ENCODE measurements around the gene IFNA6. TPM values are rescaled to one million over a fixed set of nuclear protein-coding genes. Genes with fewer than 3 reads are reported as not detected.

The IFNA6 gene
- total and polyA plus RNA-seq, 4 experiments from 2014 or later, result not detected

DNA sequence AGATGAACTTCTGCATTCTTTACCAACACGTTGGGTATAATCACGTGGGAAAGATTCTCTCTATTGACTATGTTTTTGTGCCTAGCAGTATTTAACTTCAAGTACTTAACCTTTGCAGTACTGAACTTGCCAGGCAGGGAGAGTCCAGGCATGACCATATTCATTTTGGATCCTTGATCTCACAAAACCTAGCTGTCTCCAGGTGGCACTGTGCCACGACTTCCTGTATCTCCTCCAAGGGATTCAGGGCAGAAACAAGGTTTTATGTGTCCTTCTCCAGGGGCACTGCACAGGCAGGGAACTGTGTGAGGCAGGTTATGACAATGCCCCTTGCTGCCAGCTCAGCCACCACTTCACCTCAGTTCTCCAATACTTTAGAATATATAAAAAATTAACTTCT, 33.8 kb downstream of the IFNA6 start:
- DNase-seq, result no peak
- Histone ChIP-seq H3K27me3 (ENCODE audit: insufficient read depth, low read length) (no peaks in the 10 kb centered on the region), H3K4me1 (ENCODE audit: insufficient read depth, low read length) (no peaks in the 10 kb centered on the region), H3K4me3 (ENCODE audit: low read length in 2 of 2) (no peak overlapping the region), H3K27ac (ENCODE audit: low read depth, low read length) (no peak overlapping the region), H3K9me3 (ENCODE audit: control insufficient read depth in 1 of 2, low read length in 2 of 2) (no peaks in the 10 kb centered on the region), H3K36me3 (ENCODE audit: insufficient read depth, low read length) (no peaks in the 10 kb centered on the region)
- Mint-ChIP-seq H3K4me3 (no peak overlapping the region), H3K27me3 (no peaks in the 10 kb centered on the region), H3K9me3 (no peaks in the 10 kb centered on the region), H3K4me1 (peaks cover 0 to 5% (median 3%) of the 10 kb centered on the region in 4 donors), H3K27ac (no peak overlapping the region), H3K36me3 (peaks cover 0 to 12% of the 10 kb centered on the region in 2 donors)
- ChIA-PET POLR2A (ENCODE audit: partially characterized antibody) (no interaction called here), CTCF (ENCODE audit: partially characterized antibody) (interaction anchor here (0.6 to 12.4 kb wide), 3 partner anchors 9 to 474 kb away, joined by 3 to 227 read pairs (median 3); no protein-coding TSS in a partner anchor)
- intact Hi-C loops (cut with micrococcal nuclease), result no loop called here

DNA sequence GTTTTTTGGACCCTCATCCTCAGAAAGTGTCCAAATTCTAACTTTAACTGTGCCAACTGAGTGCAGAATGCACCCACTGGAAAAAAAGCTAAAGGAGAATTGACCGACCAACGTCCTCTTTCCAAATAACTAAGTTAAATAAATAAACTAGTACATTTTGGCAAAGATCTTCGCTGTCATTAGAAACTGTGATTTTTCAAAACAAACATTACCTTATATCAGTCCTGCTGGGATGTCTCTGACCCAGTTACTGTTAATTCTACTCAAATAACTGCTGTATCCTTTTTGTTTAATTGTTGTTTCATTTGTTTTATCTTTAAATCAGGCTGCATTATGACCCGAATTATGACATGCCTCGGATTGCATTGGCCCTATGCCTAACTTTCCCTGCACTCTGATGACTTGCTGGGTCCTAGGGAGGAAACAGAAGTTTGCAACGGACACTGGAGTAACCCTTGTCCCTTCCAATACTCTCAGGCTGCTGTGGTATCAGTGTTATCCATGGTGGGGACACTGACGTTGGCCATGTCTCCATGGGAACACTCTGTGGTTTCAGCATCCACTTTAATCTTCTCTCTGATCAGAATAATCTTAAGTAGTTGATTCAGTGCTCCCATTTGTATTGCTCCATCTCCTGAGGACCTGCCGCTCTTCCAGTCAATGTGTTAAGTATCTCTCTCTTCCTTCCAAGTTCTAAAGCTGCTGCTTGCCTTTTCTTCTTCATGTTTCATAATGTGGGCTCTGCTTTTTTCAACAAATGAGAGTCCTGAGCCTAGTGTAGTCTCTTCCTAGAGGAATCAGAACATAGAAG, 34.5 kb downstream of the IFNA6 start:
- Mint-ChIP-seq H3K4me1 (peaks cover 0 to 5% (median 3%) of the 10 kb centered on the region in 4 donors), H3K9me3 (no peaks in the 10 kb centered on the region), H3K27me3 (peaks cover 0 to 1% of the 10 kb centered on the region in 2 donors), H3K36me3 (peaks cover 0 to 6% of the 10 kb centered on the region in 2 donors), H3K4me3 (no peak overlapping the region), H3K27ac (no peak overlapping the region)
- H3K9me3 ChIP-seq (ENCODE audit: control insufficient read depth in 1 of 2, low read length in 2 of 2), result no peaks in the 10 kb centered on the region
- ChIA-PET POLR2A (ENCODE audit: partially characterized antibody) (interaction anchor here (0.7 kb wide), 1 partner anchor 931 kb away, joined by 3 read pairs; no protein-coding TSS in a partner anchor), CTCF (ENCODE audit: partially characterized antibody) (interaction anchor here (0.6 to 12.4 kb wide), 6 partner anchors 10 to 474 kb away, joined by 3 to 227 read pairs (median 3); no protein-coding TSS in a partner anchor)
- intact Hi-C loops (cut with micrococcal nuclease), result no loop called here
- no peaks in the 10 kb centered on the region for H3K36me3 ChIP-seq (ENCODE audit: insufficient read depth, low read length)
- no peak overlapping the region for H3K4me3 ChIP-seq (ENCODE audit: low read length in 2 of 2)
- H3K4me1 ChIP-seq (ENCODE audit: insufficient read depth, low read length), result no peaks in the 10 kb centered on the region
- no peak for DNase-seq
- H3K27ac ChIP-seq (ENCODE audit: low read depth, low read length), result no peak overlapping the region
- no peaks in the 10 kb centered on the region for H3K27me3 ChIP-seq (ENCODE audit: insufficient read depth, low read length)

DNA sequence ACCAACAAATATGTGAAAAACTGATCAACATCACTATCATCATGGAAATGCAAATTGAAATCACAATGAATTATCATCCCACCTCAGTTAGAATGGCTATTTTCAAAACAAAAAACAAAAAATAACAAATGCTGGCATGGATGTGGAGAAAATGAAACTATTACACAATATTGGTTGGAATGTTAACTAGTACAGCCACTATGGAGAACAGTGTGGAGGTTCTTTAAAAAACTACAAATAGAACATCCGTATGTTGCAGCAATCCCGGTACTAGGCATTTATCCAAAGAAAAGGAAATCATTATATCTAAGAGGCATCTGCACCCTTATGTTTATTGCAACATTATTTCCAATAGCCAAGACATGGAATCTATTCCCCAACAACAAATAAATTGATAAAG, 36.5 kb downstream of the IFNA6 start:
- Histone ChIP-seq H3K4me3 (ENCODE audit: low read length in 2 of 2) (no peak overlapping the region), H3K27ac (ENCODE audit: low read depth, low read length) (no peak overlapping the region), H3K9me3 (ENCODE audit: control insufficient read depth in 1 of 2, low read length in 2 of 2) (no peaks in the 10 kb centered on the region), H3K36me3 (ENCODE audit: insufficient read depth, low read length) (no peaks in the 10 kb centered on the region), H3K27me3 (ENCODE audit: insufficient read depth, low read length) (no peaks in the 10 kb centered on the region), H3K4me1 (ENCODE audit: insufficient read depth, low read length) (no peaks in the 10 kb centered on the region)
- no peak for DNase-seq
- Mint-ChIP-seq H3K4me1 (peaks cover 0 to 5% (median 3%) of the 10 kb centered on the region in 4 donors), H3K4me3 (no peak overlapping the region), H3K27ac (no peak overlapping the region), H3K9me3 (no peaks in the 10 kb centered on the region), H3K36me3 (no peaks in the 10 kb centered on the region), H3K27me3 (peaks cover 0 to 3% of the 10 kb centered on the region in 2 donors)
- intact Hi-C loops (cut with micrococcal nuclease), result no loop called here
- POLR2A ChIA-PET (ENCODE audit: partially characterized antibody), result no interaction called here
- CTCF ChIA-PET (ENCODE audit: partially characterized antibody), result interaction anchor here (1.2 to 1.6 kb wide), 4 partner anchors 9 to 84 kb away, joined by 3 to 7 read pairs (median 6); no protein-coding TSS in a partner anchor

DNA sequence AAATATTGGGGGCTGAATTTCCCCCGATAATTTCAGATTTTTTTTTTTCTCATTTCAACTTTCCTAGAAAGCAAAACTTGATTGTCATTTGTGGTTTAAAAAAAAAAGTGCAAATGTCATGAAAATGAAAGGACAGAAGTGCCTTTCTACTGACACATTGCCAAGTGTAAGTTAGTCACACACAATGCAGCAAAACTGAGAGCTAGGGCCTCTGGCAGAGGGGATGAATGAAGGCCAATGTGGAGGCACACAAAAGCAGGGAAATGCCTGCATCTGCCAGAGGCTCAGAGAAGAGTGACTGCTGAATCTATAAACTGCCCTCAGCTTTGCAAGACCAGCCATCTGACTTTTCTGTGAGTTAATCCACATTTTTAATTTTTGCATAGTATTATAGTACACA, 38.8 kb downstream of the IFNA6 start:
- Mint-ChIP-seq H3K27me3 (peaks cover 7% of the 10 kb centered on the region in 2 donors), H3K9me3 (no peaks in the 10 kb centered on the region), H3K4me1 (no peaks in the 10 kb centered on the region), H3K36me3 (no peaks in the 10 kb centered on the region), H3K4me3 (no peak overlapping the region), H3K27ac (no peak overlapping the region)
- no peak for DNase-seq
- ChIA-PET POLR2A (ENCODE audit: partially characterized antibody) (no interaction called here), CTCF (ENCODE audit: partially characterized antibody) (no interaction called here)
- Histone ChIP-seq H3K4me1 (ENCODE audit: insufficient read depth, low read length) (no peaks in the 10 kb centered on the region), H3K36me3 (ENCODE audit: insufficient read depth, low read length) (no peaks in the 10 kb centered on the region), H3K27me3 (ENCODE audit: insufficient read depth, low read length) (no peaks in the 10 kb centered on the region), H3K27ac (ENCODE audit: low read depth, low read length) (no peak overlapping the region), H3K4me3 (ENCODE audit: low read length in 2 of 2) (no peak overlapping the region), H3K9me3 (ENCODE audit: control insufficient read depth in 1 of 2, low read length in 2 of 2) (no peaks in the 10 kb centered on the region)
- intact Hi-C loops (cut with micrococcal nuclease), result no loop called here

DNA sequence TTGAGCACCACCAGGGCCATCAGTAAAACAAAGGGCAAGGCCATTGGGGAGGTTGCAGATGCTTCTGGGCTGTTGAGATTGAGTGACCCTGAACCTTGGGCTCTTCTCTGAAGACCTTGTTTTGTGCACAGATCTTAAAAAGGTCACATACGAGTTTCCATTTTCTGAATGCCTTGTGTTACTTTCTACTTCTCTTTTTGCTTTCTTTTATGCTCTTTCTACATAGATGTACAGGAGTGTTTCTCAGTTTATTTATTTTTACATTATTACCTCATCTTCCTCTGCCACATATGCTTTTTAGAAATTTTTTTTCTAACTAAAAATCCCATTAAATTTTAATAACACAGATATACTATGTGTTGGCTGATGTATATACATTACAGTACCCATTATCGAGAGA, 45.5 kb downstream of the IFNA6 start, which contains the start of gene IFNA5:
IFNA5 (minus strand) TSS at position 101 of the 400 bp plus-strand sequence; CDS start at position 44, 57 bp downstream.
- H3K4me1 ChIP-seq (ENCODE audit: insufficient read depth, low read length), result no peaks in the 10 kb centered on the region
- Mint-ChIP-seq H3K4me3 (no peak within 1 kb of the TSS), H3K27ac (no peak within 1 kb of the TSS), H3K36me3 (no peaks in the 10 kb centered on the region), H3K9me3 (peaks cover 0 to 5% (median 0%) of the 10 kb centered on the region in 8 donors), H3K4me1 (no peaks in the 10 kb centered on the region), H3K27me3 (peaks cover 26 to 28% of the 10 kb centered on the region in 2 donors)
- CTCF ChIA-PET (ENCODE audit: partially characterized antibody), result interaction anchor here (2.2 kb wide), 1 partner anchor 91 kb away, joined by 5 read pairs; no protein-coding TSS in a partner anchor
- no peaks in the 10 kb centered on the region for H3K9me3 ChIP-seq (ENCODE audit: control insufficient read depth in 1 of 2, low read length in 2 of 2)
- H3K27ac ChIP-seq (ENCODE audit: low read depth, low read length), result no peak within 1 kb of the TSS
- H3K27me3 ChIP-seq (ENCODE audit: insufficient read depth, low read length), result peaks cover 4% of the 10 kb centered on the region
- no peak for DNase-seq
- no peak within 1 kb of the TSS for H3K4me3 ChIP-seq (ENCODE audit: low read length in 2 of 2)
- POLR2A ChIA-PET (ENCODE audit: partially characterized antibody), result no interaction called here
- intact Hi-C loops (cut with micrococcal nuclease), result no loop called here
- no peaks in the 10 kb centered on the region for H3K36me3 ChIP-seq (ENCODE audit: insufficient read depth, low read length)

Other genes with a start within 250 kb of the IFNA6 start
- not detected for gene IFNW1, start 209.1 kb downstream of the IFNA6 start, total RNA-seq
- gene IFNW1, start 209.1 kb downstream of the IFNA6 start, polyA plus RNA-seq, result not detected
- gene IFNA21, start 184.2 kb downstream of the IFNA6 start, total RNA-seq, result not detected
- gene IFNA21, start 184.2 kb downstream of the IFNA6 start, polyA plus RNA-seq, result not detected
- gene IFNA4, start 163.3 kb downstream of the IFNA6 start, total RNA-seq, result not detected
- not detected for gene IFNA4, start 163.3 kb downstream of the IFNA6 start, polyA plus RNA-seq
- gene IFNA7, start 148.7 kb downstream of the IFNA6 start, total RNA-seq, result not detected
- not detected for gene IFNA7, start 148.7 kb downstream of the IFNA6 start, polyA plus RNA-seq
- gene IFNA10, start 143.7 kb downstream of the IFNA6 start, total RNA-seq, result not detected
- gene IFNA10, start 143.7 kb downstream of the IFNA6 start, polyA plus RNA-seq, result not detected
- not detected for gene IFNA16, start 133.6 kb downstream of the IFNA6 start, total RNA-seq
- not detected for gene IFNA16, start 133.6 kb downstream of the IFNA6 start, polyA plus RNA-seq
- not detected for gene IFNA17, start 122.7 kb downstream of the IFNA6 start, total RNA-seq
- not detected for gene IFNA17, start 122.7 kb downstream of the IFNA6 start, polyA plus RNA-seq
- gene IFNA14, start 110.9 kb downstream of the IFNA6 start, total RNA-seq, result not detected
- gene IFNA14, start 110.9 kb downstream of the IFNA6 start, polyA plus RNA-seq, result not detected
- gene IFNA5, start 45.6 kb downstream of the IFNA6 start, total RNA-seq, result not detected
- not detected for gene IFNA5, start 45.6 kb downstream of the IFNA6 start, polyA plus RNA-seq
- 10 to 100 TPM; 38.7 to 40.1 TPM for gene KLHL9, start 15.5 kb downstream of the IFNA6 start, total RNA-seq
- gene KLHL9, start 15.5 kb downstream of the IFNA6 start, polyA plus RNA-seq, result 10 to 100 TPM; 14.3 to 18.1 TPM
- gene IFNA13, start 17.2 kb upstream of the IFNA6 start, total RNA-seq, result not detected
- not detected for gene IFNA13, start 17.2 kb upstream of the IFNA6 start, polyA plus RNA-seq
- gene IFNA2, start 34.5 kb upstream of the IFNA6 start, total RNA-seq, result not detected
- not detected for gene IFNA2, start 34.5 kb upstream of the IFNA6 start, polyA plus RNA-seq
- gene IFNA8, start 58.2 kb upstream of the IFNA6 start, total RNA-seq, result not detected
- gene IFNA8, start 58.2 kb upstream of the IFNA6 start, polyA plus RNA-seq, result not detected
- gene IFNA1, start 89.6 kb upstream of the IFNA6 start, total RNA-seq, result not detected
- not detected for gene IFNA1, start 89.6 kb upstream of the IFNA6 start, polyA plus RNA-seq
- not detected for gene IFNE, start 131.4 kb upstream of the IFNA6 start, total RNA-seq
- gene IFNE, start 131.4 kb upstream of the IFNA6 start, polyA plus RNA-seq, result not detected

All from CD4-positive, alpha-beta memory T cell (primary cell).